Measurements from ENCODE around the gene SGK2.

Gene SGK2

DNA sequence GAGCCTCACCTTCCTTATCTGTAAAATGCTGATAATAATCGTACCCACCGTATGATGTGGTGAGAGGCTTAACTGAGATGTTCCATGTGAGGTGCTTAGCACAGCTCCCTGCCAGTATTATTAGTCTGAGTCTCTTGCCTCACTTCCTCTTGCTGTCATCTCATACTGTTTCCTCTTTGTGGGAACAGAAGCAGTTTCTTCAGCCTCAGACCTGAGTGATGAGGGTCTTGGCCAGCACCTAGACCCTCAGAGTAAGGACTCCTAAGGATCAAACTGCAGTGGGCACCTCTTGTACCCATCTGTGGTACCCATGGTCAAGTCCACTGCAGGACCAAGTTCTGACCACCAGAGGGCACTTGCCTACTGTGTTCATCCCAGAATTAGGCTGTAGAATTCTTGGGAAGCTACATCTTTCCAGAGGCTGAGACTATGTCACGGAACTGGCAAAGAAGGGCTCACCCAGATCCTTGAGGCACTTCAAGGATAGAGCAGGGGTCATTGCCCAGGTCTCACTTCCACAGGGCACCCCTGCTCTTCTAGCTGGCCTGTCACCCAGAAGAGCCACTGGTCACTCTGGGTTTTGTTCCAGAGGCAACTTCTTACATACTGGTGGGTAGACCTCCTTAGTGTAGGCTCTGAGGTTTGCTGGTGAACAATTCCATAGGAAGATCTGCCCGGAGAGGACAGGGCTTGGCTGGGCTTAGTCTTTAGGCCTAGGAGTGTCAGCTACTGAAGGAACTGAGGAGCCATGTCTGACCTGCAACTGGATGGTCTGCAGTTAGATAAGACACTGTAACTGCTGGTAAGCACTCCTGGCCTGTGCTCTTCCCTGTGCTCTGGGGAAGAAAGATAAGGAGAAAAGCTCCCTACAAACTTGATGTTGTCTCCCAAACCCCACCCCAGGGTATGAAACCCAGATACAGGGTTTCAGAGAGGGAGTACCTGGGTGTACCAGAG is 20.6 kb upstream of the SGK2 start:
- no peak overlapping the region for H3K9ac ChIP-seq (ENCODE audit: low read depth, low read length)
- no peak overlapping the region for H3K4me2 ChIP-seq (ENCODE audit: insufficient read depth, low read length)
- H3K27ac ChIP-seq (ENCODE audit: low read length), result no peak overlapping the region
- H3K79me2 ChIP-seq (ENCODE audit: insufficient read depth, low read length), result no peaks in the 10 kb centered on the region
- H3K4me3 ChIP-seq (ENCODE audit: low read depth in 1 of 2, low read length in 2 of 2), result no peak overlapping the region
- no peak overlapping the region for H2AFZ ChIP-seq (ENCODE audit: low read depth, low read length)
- H3K27me3 ChIP-seq (ENCODE audit: insufficient read depth, low read length, poor library complexity), result no peaks in the 10 kb centered on the region
- no peaks in the 10 kb centered on the region; the same call in 1 of the 2 replicates for H3K36me3 ChIP-seq (ENCODE audit: insufficient read depth, low read length)
- ATAC-seq (ENCODE audit: insufficient read depth, low read depth), result peak; percentile 72
- peaks cover 15% of the 10 kb centered on the region for H4K20me1 ChIP-seq (ENCODE audit: insufficient read depth, low read length)
- peak; percentile 57 for DNase-seq
- TF ChIP-seq EZH2 (IDR thresholded peaks at IDR 0.05; ENCODE audit: borderline replicate concordance, low read depth, low read length, severe bottlenecking) (no peak), CTCF (IDR thresholded peaks at IDR 0.05; ENCODE audit: borderline replicate concordance, extremely low read depth, low read length, poor library complexity, severe bottlenecking) (peak; percentile 98)
- H3K9me3 ChIP-seq (ENCODE audit: insufficient read depth, low read length, severe bottlenecking), result no peaks in the 10 kb centered on the region
- H3K4me1 ChIP-seq (ENCODE audit: insufficient read depth, low read length), result no peaks in the 10 kb centered on the region

- Histone ChIP-seq H2AFZ (ENCODE audit: low read depth, low read length) (no peak overlapping the region), H3K4me2 (ENCODE audit: insufficient read depth, low read length) (no peak overlapping the region), H3K27ac (ENCODE audit: low read length) (no peak overlapping the region), H3K4me3 (ENCODE audit: low read depth in 1 of 2, low read length in 2 of 2) (no peak overlapping the region), H3K36me3 (ENCODE audit: insufficient read depth, low read length) (no peaks in the 10 kb centered on the region; the same call in 1 of the 2 replicates), H3K79me2 (ENCODE audit: insufficient read depth, low read length) (no peaks in the 10 kb centered on the region), H3K27me3 (ENCODE audit: insufficient read depth, low read length, poor library complexity) (no peaks in the 10 kb centered on the region), H4K20me1 (ENCODE audit: insufficient read depth, low read length) (peaks cover 15% of the 10 kb centered on the region), H3K9me3 (ENCODE audit: insufficient read depth, low read length, severe bottlenecking) (no peaks in the 10 kb centered on the region), H3K4me1 (ENCODE audit: insufficient read depth, low read length) (no peaks in the 10 kb centered on the region), H3K9ac (ENCODE audit: low read depth, low read length) (no peak overlapping the region)
- TF ChIP-seq EZH2 (IDR thresholded peaks at IDR 0.05; ENCODE audit: borderline replicate concordance, low read depth, low read length, severe bottlenecking), result no peak
- TF ChIP-seq CTCF (IDR thresholded peaks at IDR 0.05; ENCODE audit: borderline replicate concordance, extremely low read depth, low read length, poor library complexity, severe bottlenecking), result no peak
- ATAC-seq (ENCODE audit: insufficient read depth, low read depth) (no peak), DNase-seq (no peak)
Observed at GRCh38 chr20:43538878-43539700, 19.7 kb upstream of the SGK2 start.

DNA sequence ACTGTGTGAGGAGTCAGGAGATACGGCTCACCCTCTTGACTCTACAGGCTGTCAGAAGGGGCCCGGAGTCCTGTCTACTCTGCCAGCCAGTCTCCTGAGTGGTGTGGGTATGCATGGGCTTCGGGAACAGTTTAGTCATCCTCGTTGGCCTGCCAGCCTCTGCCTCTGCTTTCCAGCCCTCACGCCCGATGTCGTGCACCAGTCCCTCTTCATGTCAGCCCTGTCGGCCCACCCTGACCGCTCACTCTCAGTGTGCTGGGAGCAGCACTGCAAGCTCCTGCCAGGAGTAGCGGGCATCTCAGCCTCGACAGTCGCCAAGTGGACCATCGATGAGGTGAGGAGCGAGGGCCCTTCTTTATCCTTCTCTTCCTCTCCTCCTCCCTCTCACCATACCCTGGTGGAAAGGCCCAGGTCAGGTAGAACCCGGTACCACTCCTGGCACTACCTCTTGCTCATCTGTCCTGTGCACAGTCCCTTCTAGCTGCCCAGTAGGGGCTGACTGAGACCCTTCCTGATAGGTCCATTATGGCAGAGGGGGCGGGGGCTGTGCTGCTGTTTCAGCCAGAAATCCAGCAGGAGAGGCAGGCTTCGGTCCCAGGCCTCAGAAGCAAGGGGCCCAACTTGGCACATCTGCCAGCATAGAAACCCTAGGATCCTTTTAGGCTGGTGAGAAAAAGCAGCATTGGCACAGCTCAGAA is 18.7 kb upstream of the SGK2 start:
- no peaks in the 10 kb centered on the region for H3K4me1 ChIP-seq (ENCODE audit: insufficient read depth, low read length)
- H3K79me2 ChIP-seq (ENCODE audit: insufficient read depth, low read length), result no peaks in the 10 kb centered on the region
- ATAC-seq (ENCODE audit: insufficient read depth, low read depth) (no peak), DNase-seq (no peak)
- H3K27ac ChIP-seq (ENCODE audit: low read length), result no peak overlapping the region
- H3K4me2 ChIP-seq (ENCODE audit: insufficient read depth, low read length), result no peak overlapping the region
- TF ChIP-seq CTCF (IDR thresholded peaks at IDR 0.05; ENCODE audit: borderline replicate concordance, extremely low read depth, low read length, poor library complexity, severe bottlenecking), result no peak
- TF ChIP-seq EZH2 (IDR thresholded peaks at IDR 0.05; ENCODE audit: borderline replicate concordance, low read depth, low read length, severe bottlenecking), result no peak
- H3K36me3 ChIP-seq (ENCODE audit: insufficient read depth, low read length), result no peaks in the 10 kb centered on the region; the same call in 1 of the 2 replicates
- H3K9me3 ChIP-seq (ENCODE audit: insufficient read depth, low read length, severe bottlenecking), result no peaks in the 10 kb centered on the region
- peaks cover 13% of the 10 kb centered on the region for H4K20me1 ChIP-seq (ENCODE audit: insufficient read depth, low read length)
- no peak overlapping the region for H3K9ac ChIP-seq (ENCODE audit: low read depth, low read length)
- no peak overlapping the region for H3K4me3 ChIP-seq (ENCODE audit: low read depth in 1 of 2, low read length in 2 of 2)
- no peak overlapping the region for H2AFZ ChIP-seq (ENCODE audit: low read depth, low read length)
- H3K27me3 ChIP-seq (ENCODE audit: insufficient read depth, low read length, poor library complexity), result no peaks in the 10 kb centered on the region
